Measurements from ENCODE around the gene ATXN7L1. TPM values are rescaled to one million over a fixed set of nuclear protein-coding genes. Genes with fewer than 3 reads are reported as not detected.

The ATXN7L1 gene
- total and polyA plus RNA-seq, 2 of the 4 experiments (the other 2 are of a cell fraction), result 3.5 to 4.3 TPM

DNA sequence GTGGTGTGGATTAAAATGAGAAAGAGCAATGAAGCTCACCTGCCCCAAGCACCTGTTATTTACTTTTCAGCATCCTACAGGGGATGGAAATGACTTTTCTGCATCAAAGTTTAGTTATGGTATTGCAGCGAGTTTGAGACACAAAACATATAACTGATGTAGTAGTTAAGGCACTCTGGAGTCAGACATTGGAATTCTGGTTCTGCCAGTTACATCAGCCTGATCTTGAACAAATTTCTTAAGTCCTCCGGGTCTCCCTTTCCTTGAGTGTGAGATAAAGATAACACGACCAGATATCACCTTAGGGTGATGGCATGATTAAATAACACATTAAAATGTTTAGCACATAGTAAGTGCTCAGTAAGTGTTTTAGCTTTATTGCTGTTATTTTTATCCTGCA, 97.4 kb downstream of the ATXN7L1 start:
- Histone ChIP-seq H3K36me3 (ENCODE audit: control insufficient read depth, insufficient read depth, low read length) (0 out of 2 replicates have a peak, but pooled peaks cover 1% of the 10 kb centered on the region), H3K18ac (ENCODE audit: low read depth, low read length) (no peak overlapping the region), H2BK5ac (ENCODE audit: low read depth, low read length, poor library complexity, severe bottlenecking) (no peak overlapping the region), H3K9me1 (ENCODE audit: insufficient read depth, low read length) (peaks cover 24% of the 10 kb centered on the region), H2AK5ac (ENCODE audit: low read depth, low read length) (no peak overlapping the region; the same call in 1 of the 2 replicates), H4K8ac (ENCODE audit: low read depth in 2 of 2, low read length in 2 of 2) (no peak overlapping the region), H3K14ac (replicated peaks; ENCODE audit: low read depth, low read length) (no peak overlapping the region), H2AK9ac (replicated peaks; ENCODE audit: low read depth, low read length, poor library complexity) (no peak overlapping the region), H2BK120ac (ENCODE audit: low read depth, low read length) (no peak overlapping the region), H3K4me2 (ENCODE audit: low read depth, low read length) (no peak overlapping the region), H4K20me1 (ENCODE audit: insufficient read depth, low read length) (no peaks in the 10 kb centered on the region; the same call in 1 of the 2 replicates), H3K23ac (ENCODE audit: low read depth, low read length) (no peak overlapping the region), H3K4me1 (ENCODE audit: control insufficient read depth, insufficient read depth, low read length) (peaks cover 23% of the 10 kb centered on the region), H4K5ac (ENCODE audit: low read depth, low read length) (no peak overlapping the region), H3K4ac (ENCODE audit: low read depth, low read length) (no peak overlapping the region), H3K4me3 (ENCODE audit: insufficient read depth, low read depth, low read length) (no peak overlapping the region), H3K79me1 (ENCODE audit: low read depth in 1 of 2, low read length in 2 of 2) (peaks cover 0 to 20% of the 10 kb centered on the region in 2 experiments; a peak in 2 of 4 replicates), H4K91ac (ENCODE audit: insufficient read depth, low read depth, low read length) (no peak overlapping the region), H3K9me3 (ENCODE audit: control insufficient read depth, insufficient read depth, low read length) (no peaks in the 10 kb centered on the region), H3K56ac (ENCODE audit: extremely low read depth, insufficient read depth, low read length) (no peak overlapping the region), H2AFZ (replicated peaks; ENCODE audit: low read length, poor library complexity) (no peak overlapping the region), H3K27me3 (ENCODE audit: control insufficient read depth, insufficient read depth, low read length) (no peaks in the 10 kb centered on the region), H2BK20ac (ENCODE audit: low read depth, low read length) (no peak overlapping the region), H3K27ac (ENCODE audit: insufficient read depth, low read length) (no peak overlapping the region), H3K9ac (ENCODE audit: low read depth, low read length) (no peak overlapping the region), H2BK15ac (ENCODE audit: low read depth, low read length) (no peak overlapping the region)
- intact Hi-C loops (cut with micrococcal nuclease) (loop anchor here (5.0 kb wide), 1 partner anchor 98 kb away; the partner anchor contains the start of gene ATXN7L1), in situ Hi-C loops (cut with MboI; ENCODE audit: low sequenced_read_pairs) (no loop called here), dilution Hi-C loops (cut with HindIII; ENCODE audit: low sequenced_read_pairs, unreplicated experiment) (no loop called here)
- ChIA-PET POLR2A (ENCODE audit: unreplicated experiment) (interaction anchor here (0.6 kb wide), 1 partner anchor 108 kb away, joined by 3 read pairs; no protein-coding TSS in a partner anchor), CTCF (no interaction called here)
- TF ChIP-seq RAD21 (IDR thresholded peaks at IDR 0.05; ENCODE audit: low read length) (no peak), RFX5 (IDR thresholded peaks at IDR 0.05; ENCODE audit: low read depth, low read length) (no peak), BHLHE40 (IDR thresholded peaks at IDR 0.05; ENCODE audit: low read depth, low read length) (no peak), RCOR1 (IDR thresholded peaks at IDR 0.05; ENCODE audit: insufficient replicate concordance, low read length) (no peak), NFE2L2 (IDR thresholded peaks at IDR 0.05; ENCODE audit: low read depth, low read length) (no peak), MAZ (IDR thresholded peaks at IDR 0.05; ENCODE audit: borderline replicate concordance, low read depth, low read length) (no peak), MXI1 (IDR thresholded peaks at IDR 0.05; ENCODE audit: borderline replicate concordance, low read depth, low read length) (no peak), SMC3 (IDR thresholded peaks at IDR 0.05; ENCODE audit: low read depth, low read length) (no peak), MAFK (IDR thresholded peaks at IDR 0.05; ENCODE audit: low read depth, low read length) (no peak), FOS (IDR thresholded peaks at IDR 0.05; ENCODE audit: low read depth, low read length) (no peak), POLR2A (IDR thresholded peaks at IDR 0.05; ENCODE audit: low read depth, low read length) (no peak), CEBPB (IDR thresholded peaks at IDR 0.05; ENCODE audit: low read depth, low read length) (no peak)
- TF ChIP-seq, protein P1, sequence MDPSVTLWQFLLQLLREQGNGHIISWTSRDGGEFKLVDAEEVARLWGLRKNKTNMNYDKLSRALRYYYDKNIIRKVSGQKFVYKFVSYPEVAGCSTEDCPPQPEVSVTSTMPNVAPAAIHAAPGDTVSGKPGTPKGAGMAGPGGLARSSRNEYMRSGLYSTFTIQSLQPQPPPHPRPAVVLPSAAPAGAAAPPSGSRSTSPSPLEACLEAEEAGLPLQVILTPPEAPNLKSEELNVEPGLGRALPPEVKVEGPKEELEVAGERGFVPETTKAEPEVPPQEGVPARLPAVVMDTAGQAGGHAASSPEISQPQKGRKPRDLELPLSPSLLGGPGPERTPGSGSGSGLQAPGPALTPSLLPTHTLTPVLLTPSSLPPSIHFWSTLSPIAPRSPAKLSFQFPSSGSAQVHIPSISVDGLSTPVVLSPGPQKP (IDR thresholded peaks at IDR 0.05; ENCODE audit: borderline replicate concordance, low read depth, low read length), result no peak
- TF ChIP-seq, protein P2, sequence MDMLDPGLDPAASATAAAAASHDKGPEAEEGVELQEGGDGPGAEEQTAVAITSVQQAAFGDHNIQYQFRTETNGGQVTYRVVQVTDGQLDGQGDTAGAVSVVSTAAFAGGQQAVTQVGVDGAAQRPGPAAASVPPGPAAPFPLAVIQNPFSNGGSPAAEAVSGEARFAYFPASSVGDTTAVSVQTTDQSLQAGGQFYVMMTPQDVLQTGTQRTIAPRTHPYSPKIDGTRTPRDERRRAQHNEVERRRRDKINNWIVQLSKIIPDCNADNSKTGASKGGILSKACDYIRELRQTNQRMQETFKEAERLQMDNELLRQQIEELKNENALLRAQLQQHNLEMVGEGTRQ (IDR thresholded peaks at IDR 0.05; ENCODE audit: low read depth, low read length), result no peak
- TF ChIP-seq, protein P3, sequence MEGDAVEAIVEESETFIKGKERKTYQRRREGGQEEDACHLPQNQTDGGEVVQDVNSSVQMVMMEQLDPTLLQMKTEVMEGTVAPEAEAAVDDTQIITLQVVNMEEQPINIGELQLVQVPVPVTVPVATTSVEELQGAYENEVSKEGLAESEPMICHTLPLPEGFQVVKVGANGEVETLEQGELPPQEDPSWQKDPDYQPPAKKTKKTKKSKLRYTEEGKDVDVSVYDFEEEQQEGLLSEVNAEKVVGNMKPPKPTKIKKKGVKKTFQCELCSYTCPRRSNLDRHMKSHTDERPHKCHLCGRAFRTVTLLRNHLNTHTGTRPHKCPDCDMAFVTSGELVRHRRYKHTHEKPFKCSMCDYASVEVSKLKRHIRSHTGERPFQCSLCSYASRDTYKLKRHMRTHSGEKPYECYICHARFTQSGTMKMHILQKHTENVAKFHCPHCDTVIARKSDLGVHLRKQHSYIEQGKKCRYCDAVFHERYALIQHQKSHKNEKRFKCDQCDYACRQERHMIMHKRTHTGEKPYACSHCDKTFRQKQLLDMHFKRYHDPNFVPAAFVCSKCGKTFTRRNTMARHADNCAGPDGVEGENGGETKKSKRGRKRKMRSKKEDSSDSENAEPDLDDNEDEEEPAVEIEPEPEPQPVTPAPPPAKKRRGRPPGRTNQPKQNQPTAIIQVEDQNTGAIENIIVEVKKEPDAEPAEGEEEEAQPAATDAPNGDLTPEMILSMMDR (conservative IDR thresholded peaks at IDR 0.05; ENCODE audit: low read depth, low read length), result no peak
- DNase-seq (no peak), ATAC-seq (ENCODE audit: low read depth) (no peak)
- BruUV-seq (replicated peaks), result no TSS peak
- no CpG with 5 or more reads among the region's 3 CpGs for WGBS, 2 experiments (ENCODE audit: extremely low coverage in 2 of 2, insufficient read length in 1 of 2)

Data from IMR-90 (cell line).